ENCODE results near the gene SAMM50.

SAMM50 gene

GRCh38 chr22:43980579-43980978 lies 25.3 kb downstream of the SAMM50 start:
- no peak for DNase-seq

GRCh38 chr22:43980996-43981395 lies 25.8 kb downstream of the SAMM50 start:
- DNase-seq, result no peak

GRCh38 chr22:43983808-43984207 lies 28.6 kb downstream of the SAMM50 start:
- DNase-seq, result no peak

- DNase-seq, result no peak
These were observed 30.3 kb downstream of the SAMM50 start for GRCh38 chr22:43985532-43985931.

GRCh38 chr22:43988116-43988820 lies 33.0 kb downstream of the SAMM50 start:
- DNase-seq, result no peak

GRCh38 chr22:43988960-43989359 lies 33.7 kb downstream of the SAMM50 start:
- no peak for DNase-seq

GRCh38 chr22:43990044-43990443 lies 34.8 kb downstream of the SAMM50 start:
- DNase-seq, result no peak

GRCh38 chr22:43991316-43992020 lies 36.2 kb downstream of the SAMM50 start:
- no peak for DNase-seq

- DNase-seq, result peak; percentile 37
These were observed 37.1 kb downstream of the SAMM50 start for GRCh38 chr22:43992331-43992821.

- DNase-seq, result peak; percentile 85
These were observed 38.0 kb downstream of the SAMM50 start for GRCh38 chr22:43993072-43993760.

GRCh38 chr22:43994006-43994405 lies 38.8 kb downstream of the SAMM50 start:
- no peak for DNase-seq

GRCh38 chr22:43994416-43994815 lies 39.2 kb downstream of the SAMM50 start:
- DNase-seq, result no peak

GRCh38 chr22:43995057-43995685 lies 39.9 kb downstream of the SAMM50 start:
- no peak for DNase-seq

- no peak for DNase-seq
These were observed 40.5 kb downstream of the SAMM50 start for GRCh38 chr22:43995798-43996169.

GRCh38 chr22:43996170-43996980 lies 41.1 kb downstream of the SAMM50 start:
- peak; percentile 70 for DNase-seq

- no peak for DNase-seq
These were observed 41.7 kb downstream of the SAMM50 start for GRCh38 chr22:43996981-43997265.

GRCh38 chr22:43998679-43999264 lies 43.5 kb downstream of the SAMM50 start:
- DNase-seq, result no peak

- no peak for DNase-seq
These were observed 44.1 kb downstream of the SAMM50 start for GRCh38 chr22:43999378-43999777.

- no peak for DNase-seq
These were observed 44.9 kb downstream of the SAMM50 start for GRCh38 chr22:44000123-44000522.

GRCh38 chr22:44001521-44001920 lies 46.3 kb downstream of the SAMM50 start:
- no peak for DNase-seq

- no peak for DNase-seq
These were observed 47.1 kb downstream of the SAMM50 start for GRCh38 chr22:44002324-44002723.

GRCh38 chr22:44002997-44003396 lies 47.8 kb downstream of the SAMM50 start:
- no peak for DNase-seq
